ENCODE results near the gene IFRD1.
"Not testable (repeated sequence)": the region's sequence is repeated elsewhere in the genome, so short reads cannot be mapped to it uniquely, and the experiment has no call there.

IFRD1 gene

GRCh38 chr7:112442210-112442609, 8.1 kb upstream of the IFRD1 start:
- no peak for DNase-seq (ENCODE audit: low spot score)

- no peak for DNase-seq (ENCODE audit: low spot score)
Observed at GRCh38 chr7:112444505-112444904, 5.8 kb upstream of the IFRD1 start.

- no peak for DNase-seq (ENCODE audit: low spot score)
Observed at GRCh38 chr7:112446431-112446830, 3.8 kb upstream of the IFRD1 start.

GRCh38 chr7:112447406-112447805, 2.9 kb upstream of the IFRD1 start:
- no peak for DNase-seq (ENCODE audit: low spot score)

- DNase-seq (ENCODE audit: low spot score), result no peak
Observed at GRCh38 chr7:112448381-112448780, 1.9 kb upstream of the IFRD1 start.

- DNase-seq (ENCODE audit: low spot score), result no peak
Observed at GRCh38 chr7:112448891-112449290, 1.4 kb upstream of the IFRD1 start.

GRCh38 chr7:112449353-112449752, 907 bp upstream of the IFRD1 start:
- no peak for DNase-seq (ENCODE audit: low spot score)

GRCh38 chr7:112450807-112451761, 824 bp downstream of the IFRD1 start:
- peak; percentile 98 for DNase-seq (ENCODE audit: low spot score)

- peak; percentile 40 for DNase-seq (ENCODE audit: low spot score)
Observed at GRCh38 chr7:112452102-112452888, 2.0 kb downstream of the IFRD1 start.

GRCh38 chr7:112453505-112454171, 3.4 kb downstream of the IFRD1 start:
- DNase-seq (ENCODE audit: low spot score), result no peak

- not testable (repeated sequence) for DNase-seq (ENCODE audit: low spot score)
Observed at GRCh38 chr7:112454191-112454590, 3.9 kb downstream of the IFRD1 start.

GRCh38 chr7:112459645-112460044, 9.4 kb downstream of the IFRD1 start:
- no peak for DNase-seq (ENCODE audit: low spot score)

- DNase-seq (ENCODE audit: low spot score), result peak; percentile 58
Observed at GRCh38 chr7:112462236-112462635, 12.0 kb downstream of the IFRD1 start.

GRCh38 chr7:112467867-112468266, 17.6 kb downstream of the IFRD1 start:
- no peak for DNase-seq (ENCODE audit: low spot score)

GRCh38 chr7:112470194-112470593, 19.9 kb downstream of the IFRD1 start:
- DNase-seq (ENCODE audit: low spot score), result no peak

- no peak for DNase-seq (ENCODE audit: low spot score)
Observed at GRCh38 chr7:112476390-112477052, 26.3 kb downstream of the IFRD1 start.

- DNase-seq (ENCODE audit: low spot score), result no peak
Observed at GRCh38 chr7:112481121-112481736, 31.0 kb downstream of the IFRD1 start.

GRCh38 chr7:112481833-112482670, 31.8 kb downstream of the IFRD1 start:
- DNase-seq (ENCODE audit: low spot score), result no peak

- DNase-seq (ENCODE audit: low spot score), result no peak
Observed at GRCh38 chr7:112484671-112485167, 34.5 kb downstream of the IFRD1 start.

GRCh38 chr7:112485766-112486165, 35.5 kb downstream of the IFRD1 start:
- DNase-seq (ENCODE audit: low spot score), result no peak
